ENCODE data around the gene LZTFL1.
"Not testable (repeated sequence)": the region's sequence is repeated elsewhere in the genome, so short reads cannot be mapped to it uniquely, and the experiment has no call there.

The LZTFL1 gene

GRCh38 chr3:45864760-45865519 lies 23.0 kb upstream of the LZTFL1 start:
- DNase-seq, result no peak

GRCh38 chr3:45861043-45861719 lies 19.3 kb upstream of the LZTFL1 start:
- DNase-seq, result no peak

GRCh38 chr3:45860481-45860880 lies 18.6 kb upstream of the LZTFL1 start:
- no peak for DNase-seq

GRCh38 chr3:45858809-45859543 lies 17.1 kb upstream of the LZTFL1 start:
- no peak for DNase-seq

- not testable (repeated sequence) for DNase-seq
Observed at GRCh38 chr3:45857024-45857423, 15.1 kb upstream of the LZTFL1 start.

GRCh38 chr3:45856323-45856722 lies 14.4 kb upstream of the LZTFL1 start:
- not testable (repeated sequence) for DNase-seq

GRCh38 chr3:45852828-45853227 lies 10.9 kb upstream of the LZTFL1 start:
- DNase-seq, result no peak

GRCh38 chr3:45848392-45848791 lies 6.5 kb upstream of the LZTFL1 start:
- no peak for DNase-seq

GRCh38 chr3:45844616-45845015 lies 2.7 kb upstream of the LZTFL1 start:
- no peak for DNase-seq

- no peak for DNase-seq
Observed at GRCh38 chr3:45842851-45843625, 1.1 kb upstream of the LZTFL1 start.

GRCh38 chr3:45841420-45841756 lies 531 bp downstream of the LZTFL1 start:
- DNase-seq, result no peak

GRCh38 chr3:45838466-45838865 lies 3.5 kb downstream of the LZTFL1 start:
- DNase-seq, result no peak

GRCh38 chr3:45832699-45833098 lies 9.2 kb downstream of the LZTFL1 start:
- DNase-seq, result no peak

GRCh38 chr3:45830121-45830520 lies 11.8 kb downstream of the LZTFL1 start:
- no peak for DNase-seq

GRCh38 chr3:45826908-45827307 lies 15.0 kb downstream of the LZTFL1 start:
- no peak for DNase-seq

- no peak for DNase-seq
Observed at GRCh38 chr3:45826321-45826720, 15.6 kb downstream of the LZTFL1 start.

- no peak for DNase-seq
Observed at GRCh38 chr3:45821127-45821526, 20.8 kb downstream of the LZTFL1 start.

GRCh38 chr3:45819543-45819942 lies 22.4 kb downstream of the LZTFL1 start:
- DNase-seq, result no peak

GRCh38 chr3:45817831-45818522 lies 23.9 kb downstream of the LZTFL1 start:
- DNase-seq, result peak; percentile 53

- DNase-seq, result no peak
Observed at GRCh38 chr3:45816544-45816943, 25.4 kb downstream of the LZTFL1 start.

GRCh38 chr3:45814322-45814721 lies 27.6 kb downstream of the LZTFL1 start:
- no peak for DNase-seq
